Suprapubic skin (tissue), 4 donors: ENCODE data around the gene FUT9. TPM values are rescaled to one million over a fixed set of nuclear protein-coding genes. Genes with fewer than 3 reads are reported as not detected.
"Not testable (repeated sequence)": the region's sequence is repeated elsewhere in the genome, so short reads cannot be mapped to it uniquely, and the experiment has no call there.

Experiments
- DNase-seq, 2 donors: peaks; one replicate each; pipeline ENCODE4 v3.0.0-alpha.2; 2019; ENCODE audit warnings: low spot score in 2 of 2
- H3K27ac ChIP-seq: fragments of 200-600 bp; sonication (generic); one replicate; pipeline ENCODE4 v1.5.1; 2019
- H3K27me3 ChIP-seq: fragments of 200-600 bp; sonication (generic); one replicate; pipeline ENCODE4 v1.5.1; 2019
- H3K36me3 ChIP-seq: fragments of 200-600 bp; sonication (generic); one replicate; pipeline ENCODE4 v1.5.1; 2019
- H3K4me1 ChIP-seq: fragments of 200-600 bp; sonication (generic); one replicate; pipeline ENCODE4 v1.5.1; 2019
- H3K4me3 ChIP-seq: fragments of 200-600 bp; sonication (generic); one replicate; pipeline ENCODE4 v1.5.1; 2019; ENCODE audit warnings: mild to moderate bottlenecking
- H3K9me3 ChIP-seq: fragments of 200-600 bp; sonication (generic); one replicate; pipeline ENCODE4 v1.5.1; 2019
- CTCF ChIP-seq, 2 donors: fragments of 200-600 bp in 1 of 2; fragments of 450-650 bp in 1 of 2; sonication (generic) in 1 of 2; IDR thresholded peaks; one replicate each; pipeline ENCODE4 v1.5.1; 2016 to 2019; ENCODE audit warnings: antibody characterized with exemption in 2 of 2, mild to moderate bottlenecking in 1 of 2, moderate library complexity in 1 of 2
- EP300 ChIP-seq: sonication (generic); formaldehyde crosslinking; IDR thresholded peaks from one replicate; pipeline ENCODE4 v1.6.1; 2017; ENCODE audit warnings: antibody characterized with exemption
- POLR2A ChIP-seq, 2 donors: fragments of 450-650 bp; IDR thresholded peaks; one replicate each; pipeline ENCODE4 v1.6.1; 2017; ENCODE audit warnings: antibody characterized with exemption in 2 of 2, mild to moderate bottlenecking in 2 of 2, moderate library complexity in 2 of 2
- POLR2AphosphoS5 ChIP-seq, 3 donors: sonication (generic); formaldehyde crosslinking; IDR thresholded peaks; one replicate each; pipeline ENCODE4 v1.6.1; 2017; ENCODE audit warnings: antibody characterized with exemption in 3 of 3
- WGBS: methylation state at CpG from one replicate; pipeline ENCODE4 v1.1.5; 2018; 5-methylcytosine and 5-hydroxymethylcytosine counted together
- total RNA-seq, 4 donors: library from RNA; depleted of rRNA; stranded (reverse); fragments of >200 nt; gene quantifications; one replicate each; pipeline ENCODE4 v1.1.0, GENCODE V29; 2016

Gene FUT9
- total RNA-seq, 4 donors from 2014 or later = 0.13 to 1.4 (median 0.43) TPM

- H3K4me1 ChIP-seq = no peaks in the 10 kb centered on the region
- TF ChIP-seq POLR2AphosphoS5 (IDR thresholded peaks at IDR 0.05) (no peak), EP300 (no peak)
- DNase-seq = no peak
Observed at GRCh38 chr6:96237638-96238347, 222.0 kb downstream of the FUT9 start.

GRCh38 chr6:96246563-96246962 lies 230.8 kb downstream of the FUT9 start:
- H3K4me1 ChIP-seq = no peaks in the 10 kb centered on the region
- no peaks in the 10 kb centered on the region for H3K36me3 ChIP-seq
- no peak for DNase-seq
- no peak for TF ChIP-seq POLR2AphosphoS5 (IDR thresholded peaks at IDR 0.05)
- TF ChIP-seq EP300 = no peak
- TF ChIP-seq CTCF (IDR thresholded peaks at IDR 0.05) = no peak
- TF ChIP-seq POLR2A (IDR thresholded peaks at IDR 0.05) = no peak
- H3K4me3 ChIP-seq = no peak overlapping the region
- no peaks in the 10 kb centered on the region for H3K27me3 ChIP-seq
- H3K9me3 ChIP-seq = no peaks in the 10 kb centered on the region
- no peak overlapping the region for H3K27ac ChIP-seq
- WGBS = 66% methylated on average over 2 of the region's 2 CpGs

More at GRCh38 chr6:96237638-96238347, 222.0 kb downstream of the FUT9 start:
- H3K27ac ChIP-seq = no peak overlapping the region
- H3K27me3 ChIP-seq = no peaks in the 10 kb centered on the region
- WGBS = 67% methylated on average over 3 of the region's 3 CpGs
- peaks cover 3% of the 10 kb centered on the region for H3K9me3 ChIP-seq
- H3K36me3 ChIP-seq = no peaks in the 10 kb centered on the region
- H3K4me3 ChIP-seq = no peak overlapping the region

DNA sequence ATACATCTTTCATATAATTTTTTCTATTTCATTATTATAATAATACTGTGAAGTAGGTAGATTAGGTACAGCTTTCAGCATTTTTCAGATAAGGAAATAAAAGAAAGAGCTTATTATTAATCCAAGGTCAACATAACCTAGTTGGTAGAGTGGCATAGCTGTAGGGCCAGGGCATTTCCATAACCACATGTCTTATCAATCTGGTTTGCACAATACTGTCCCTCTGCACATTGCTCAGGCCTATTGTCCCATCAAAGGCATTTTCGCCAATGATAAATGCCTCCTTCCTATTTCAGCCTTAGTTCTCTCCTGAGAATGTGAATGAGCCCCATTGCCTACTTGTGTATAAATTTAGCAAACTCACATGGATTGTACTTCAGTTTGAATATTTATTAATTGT lies 234.0 kb downstream of the FUT9 start:
- 90% methylated on average over 1 of the region's 1 CpG for WGBS
- Histone ChIP-seq H3K27ac (no peak overlapping the region), H3K36me3 (no peaks in the 10 kb centered on the region), H3K4me1 (no peaks in the 10 kb centered on the region), H3K27me3 (no peaks in the 10 kb centered on the region), H3K9me3 (peaks cover 3% of the 10 kb centered on the region), H3K4me3 (no peak overlapping the region)
- no peak for DNase-seq
- no peak for TF ChIP-seq CTCF (IDR thresholded peaks at IDR 0.05)

DNA sequence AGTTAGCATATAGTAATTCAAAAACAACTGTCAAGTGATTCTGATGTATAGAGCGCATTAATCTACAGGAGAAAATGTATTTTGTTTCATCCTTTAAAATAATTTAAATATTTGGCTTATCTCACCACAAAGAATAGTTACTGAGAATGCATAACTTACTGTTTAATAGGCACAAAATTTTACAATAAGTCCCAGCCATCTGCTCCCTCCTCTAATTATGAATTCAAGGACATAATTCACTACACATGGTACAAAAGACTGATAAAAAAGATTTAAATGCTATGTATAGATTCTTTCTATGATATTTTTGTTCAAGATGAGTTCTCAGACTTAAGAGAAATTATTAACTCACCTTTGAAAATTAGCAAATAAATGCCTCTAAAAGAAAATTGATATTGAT lies 242.0 kb downstream of the FUT9 start:
- Histone ChIP-seq H3K4me3 (no peak overlapping the region), H3K27me3 (no peaks in the 10 kb centered on the region), H3K9me3 (peaks cover 3% of the 10 kb centered on the region), H3K27ac (no peak overlapping the region), H3K4me1 (no peaks in the 10 kb centered on the region), H3K36me3 (no peaks in the 10 kb centered on the region)
- no peak for TF ChIP-seq EP300
- TF ChIP-seq CTCF (IDR thresholded peaks at IDR 0.05) = no peak
- TF ChIP-seq POLR2AphosphoS5 (IDR thresholded peaks at IDR 0.05) = no peak
- TF ChIP-seq POLR2A (IDR thresholded peaks at IDR 0.05) = no peak
- 83% methylated on average over 1 of the region's 1 CpG for WGBS
- DNase-seq = no peak

- not testable (repeated sequence) for H3K4me3 ChIP-seq, DNase-seq, H3K4me1 ChIP-seq, H3K9me3 ChIP-seq, H3K27me3 ChIP-seq, H3K27ac ChIP-seq, H3K36me3 ChIP-seq
- 91% methylated on average over 16 of the region's 37 CpGs for WGBS
Observed at GRCh38 chr6:96260787-96261430, 245.1 kb downstream of the FUT9 start.
